ENCODE results near the gene FAM20C. TPM values are rescaled to one million over a fixed set of nuclear protein-coding genes. Genes with fewer than 3 reads are reported as not detected.

The FAM20C gene
- total RNA-seq, 1 donor from 2014 or later, result 0.11 TPM

- ChIA-PET POLR2A (interaction anchor here (0.6 kb wide), 1 partner anchor 117 kb away, joined by 4 read pairs; no protein-coding TSS in a partner anchor), CTCF (no interaction called here)
- Mint-ChIP-seq H3K4me1 (peaks cover 4% of the 10 kb centered on the region), H3K27me3 (no peaks in the 10 kb centered on the region), H3K4me3 (no peak overlapping the region), H3K36me3 (ENCODE audit: low read depth) (peaks cover 1% of the 10 kb centered on the region), H3K27ac (no peak overlapping the region), H3K9me3 (peaks cover 3% of the 10 kb centered on the region)
- intact Hi-C loops (cut with micrococcal nuclease), result no loop called here
- TF ChIP-seq, protein P1, sequence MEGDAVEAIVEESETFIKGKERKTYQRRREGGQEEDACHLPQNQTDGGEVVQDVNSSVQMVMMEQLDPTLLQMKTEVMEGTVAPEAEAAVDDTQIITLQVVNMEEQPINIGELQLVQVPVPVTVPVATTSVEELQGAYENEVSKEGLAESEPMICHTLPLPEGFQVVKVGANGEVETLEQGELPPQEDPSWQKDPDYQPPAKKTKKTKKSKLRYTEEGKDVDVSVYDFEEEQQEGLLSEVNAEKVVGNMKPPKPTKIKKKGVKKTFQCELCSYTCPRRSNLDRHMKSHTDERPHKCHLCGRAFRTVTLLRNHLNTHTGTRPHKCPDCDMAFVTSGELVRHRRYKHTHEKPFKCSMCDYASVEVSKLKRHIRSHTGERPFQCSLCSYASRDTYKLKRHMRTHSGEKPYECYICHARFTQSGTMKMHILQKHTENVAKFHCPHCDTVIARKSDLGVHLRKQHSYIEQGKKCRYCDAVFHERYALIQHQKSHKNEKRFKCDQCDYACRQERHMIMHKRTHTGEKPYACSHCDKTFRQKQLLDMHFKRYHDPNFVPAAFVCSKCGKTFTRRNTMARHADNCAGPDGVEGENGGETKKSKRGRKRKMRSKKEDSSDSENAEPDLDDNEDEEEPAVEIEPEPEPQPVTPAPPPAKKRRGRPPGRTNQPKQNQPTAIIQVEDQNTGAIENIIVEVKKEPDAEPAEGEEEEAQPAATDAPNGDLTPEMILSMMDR (IDR thresholded peaks at IDR 0.05), result no peak
- no peak for ATAC-seq (ENCODE audit: low read depth)
- no peak for DNase-seq
These were observed 72.3 kb downstream of the FAM20C start for GRCh38 chr7:264541-265191.

- POLR2A ChIA-PET, result interaction anchor here (0.6 kb wide), 1 partner anchor 117 kb away, joined by 4 read pairs; no protein-coding TSS in a partner anchor
- Mint-ChIP-seq H3K9me3 (peaks cover 3% of the 10 kb centered on the region), H3K27ac (no peak overlapping the region), H3K4me1 (peaks cover 4% of the 10 kb centered on the region), H3K36me3 (ENCODE audit: low read depth) (peaks cover 1% of the 10 kb centered on the region), H3K27me3 (no peaks in the 10 kb centered on the region), H3K4me3 (no peak overlapping the region)
- no peak for DNase-seq
- TF ChIP-seq, protein P1 (IDR thresholded peaks at IDR 0.05), result no peak
- intact Hi-C loops (cut with micrococcal nuclease), result no loop called here
- ATAC-seq (ENCODE audit: low read depth), result no peak
- CTCF ChIA-PET, result no interaction called here
These were observed 73.0 kb downstream of the FAM20C start for GRCh38 chr7:265192-265997.

DNA sequence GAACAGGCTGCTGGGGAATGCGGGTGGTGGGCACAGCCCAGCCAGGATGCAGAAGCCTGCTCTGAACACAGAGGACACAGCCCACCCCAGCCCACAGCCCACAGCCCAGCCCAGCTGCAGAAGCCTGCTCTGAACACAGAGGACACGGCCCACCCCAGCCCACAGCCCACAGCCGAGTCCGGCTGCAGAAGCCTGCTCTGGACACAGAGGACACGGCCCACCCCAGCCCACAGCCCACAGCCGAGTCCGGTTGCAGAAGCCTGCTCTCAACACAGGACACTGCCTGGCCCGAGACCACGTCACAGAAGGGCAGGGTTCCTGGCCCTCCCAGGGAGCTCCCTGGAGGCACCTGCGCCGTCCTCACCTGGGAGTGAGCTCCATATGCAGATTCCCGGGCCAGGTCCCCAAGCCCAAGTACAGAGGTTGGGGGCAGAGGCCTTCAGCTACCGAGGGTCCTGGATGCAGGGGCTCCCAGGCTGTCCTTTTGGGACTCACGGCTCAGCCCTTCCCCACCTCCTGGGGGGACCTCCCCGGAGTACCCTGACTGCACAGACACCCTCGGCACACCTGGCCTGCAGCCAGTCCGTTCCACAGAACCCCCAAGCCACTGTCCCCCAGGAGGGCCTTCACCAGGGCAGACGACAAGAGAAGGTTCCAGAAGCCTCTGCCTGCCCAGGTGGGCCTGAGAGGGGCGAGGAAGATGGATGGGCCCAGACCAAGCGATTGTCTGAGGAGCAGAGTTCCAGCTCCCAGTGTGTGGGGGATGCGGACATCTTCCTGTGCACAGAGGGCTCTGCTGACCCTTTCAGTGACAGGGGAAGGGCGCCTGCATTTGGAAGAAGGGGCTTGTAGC, 73.9 kb downstream of the FAM20C start:
- no peak for ATAC-seq (ENCODE audit: low read depth)
- intact Hi-C loops (cut with micrococcal nuclease), result no loop called here

DNA sequence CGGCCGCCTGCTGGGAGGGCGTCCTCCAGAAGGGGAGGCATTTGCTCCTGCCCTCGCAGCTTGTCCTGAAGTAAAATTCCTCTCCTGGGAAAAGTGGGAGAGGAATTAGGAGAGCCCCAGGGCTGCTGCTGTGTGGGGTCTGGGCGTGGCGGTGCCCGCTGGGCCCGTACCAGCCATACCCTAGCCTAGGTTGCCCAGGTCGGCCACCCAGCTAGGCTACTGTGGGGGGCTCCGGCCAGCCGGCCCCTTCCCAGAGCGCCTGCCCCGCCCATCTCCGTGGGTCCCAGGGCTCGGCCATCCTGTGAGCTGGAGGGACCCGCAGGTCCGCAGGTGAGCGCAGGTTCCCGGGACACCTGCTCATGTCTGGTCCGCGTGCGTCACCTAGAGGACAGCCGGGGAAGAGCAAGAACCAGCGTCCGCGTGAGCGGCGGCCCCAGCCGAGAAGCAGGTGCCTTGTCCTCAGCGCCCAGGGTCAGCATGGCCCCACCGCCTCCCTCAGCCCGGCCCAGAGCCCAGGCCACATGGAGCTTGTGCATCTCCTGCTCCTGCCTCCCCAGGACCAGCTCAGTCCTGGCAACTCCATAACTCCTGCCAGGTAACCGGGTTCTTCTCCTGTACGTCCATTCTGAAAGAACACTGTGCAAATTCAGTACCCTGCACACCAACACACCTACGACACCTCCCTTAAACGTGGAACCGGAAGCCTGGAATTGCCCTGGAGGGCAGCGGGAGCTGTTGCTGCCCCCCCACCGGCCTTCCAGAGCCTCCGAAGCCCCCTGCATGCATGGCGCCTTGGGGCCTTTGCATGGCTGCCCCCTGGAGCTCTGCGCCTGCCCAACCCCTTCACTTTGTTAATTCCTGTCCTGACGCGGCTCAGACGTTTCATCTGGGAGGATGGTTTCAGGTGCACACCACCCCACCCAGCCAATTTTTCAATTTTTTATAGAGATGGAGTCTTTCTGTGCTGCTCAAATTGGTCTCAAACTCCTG, 74.8 kb downstream of the FAM20C start:
- CTCF ChIA-PET, result no interaction called here
- H3K4me1 Mint-ChIP-seq, result peaks cover 4% of the 10 kb centered on the region
- H3K36me3 Mint-ChIP-seq (ENCODE audit: low read depth), result peaks cover 1% of the 10 kb centered on the region
- DNase-seq, result no peak
- no peak for ATAC-seq (ENCODE audit: low read depth)
- H3K27ac Mint-ChIP-seq, result no peak overlapping the region
- TF ChIP-seq, protein P1 (IDR thresholded peaks at IDR 0.05), result no peak
- H3K4me3 Mint-ChIP-seq, result no peak overlapping the region
- intact Hi-C loops (cut with micrococcal nuclease), result no loop called here
- POLR2A ChIA-PET, result no interaction called here
- no peaks in the 10 kb centered on the region for H3K27me3 Mint-ChIP-seq
- H3K9me3 Mint-ChIP-seq, result peaks cover 3% of the 10 kb centered on the region

More for the DNA sequence above, 73.9 kb downstream of the FAM20C start:
- Mint-ChIP-seq H3K27me3 (no peaks in the 10 kb centered on the region), H3K4me3 (no peak overlapping the region), H3K36me3 (ENCODE audit: low read depth) (peaks cover 1% of the 10 kb centered on the region), H3K4me1 (peaks cover 4% of the 10 kb centered on the region), H3K27ac (no peak overlapping the region), H3K9me3 (peaks cover 3% of the 10 kb centered on the region)
- POLR2A ChIA-PET, result no interaction called here
- TF ChIP-seq, protein P1 (IDR thresholded peaks at IDR 0.05), result no peak
- DNase-seq, result no peak
- CTCF ChIA-PET, result no interaction called here
